ENCODE data around the gene VSIR. TPM values are rescaled to one million over a fixed set of nuclear protein-coding genes. Genes with fewer than 3 reads are reported as not detected.
A peak's percentile ranks its signal among the peaks of the same experiment; 100 is the strongest.

The VSIR gene
- total RNA-seq, 4 donors from 2014 or later: 37.8 to 118 (median 90.3) TPM

DNA sequence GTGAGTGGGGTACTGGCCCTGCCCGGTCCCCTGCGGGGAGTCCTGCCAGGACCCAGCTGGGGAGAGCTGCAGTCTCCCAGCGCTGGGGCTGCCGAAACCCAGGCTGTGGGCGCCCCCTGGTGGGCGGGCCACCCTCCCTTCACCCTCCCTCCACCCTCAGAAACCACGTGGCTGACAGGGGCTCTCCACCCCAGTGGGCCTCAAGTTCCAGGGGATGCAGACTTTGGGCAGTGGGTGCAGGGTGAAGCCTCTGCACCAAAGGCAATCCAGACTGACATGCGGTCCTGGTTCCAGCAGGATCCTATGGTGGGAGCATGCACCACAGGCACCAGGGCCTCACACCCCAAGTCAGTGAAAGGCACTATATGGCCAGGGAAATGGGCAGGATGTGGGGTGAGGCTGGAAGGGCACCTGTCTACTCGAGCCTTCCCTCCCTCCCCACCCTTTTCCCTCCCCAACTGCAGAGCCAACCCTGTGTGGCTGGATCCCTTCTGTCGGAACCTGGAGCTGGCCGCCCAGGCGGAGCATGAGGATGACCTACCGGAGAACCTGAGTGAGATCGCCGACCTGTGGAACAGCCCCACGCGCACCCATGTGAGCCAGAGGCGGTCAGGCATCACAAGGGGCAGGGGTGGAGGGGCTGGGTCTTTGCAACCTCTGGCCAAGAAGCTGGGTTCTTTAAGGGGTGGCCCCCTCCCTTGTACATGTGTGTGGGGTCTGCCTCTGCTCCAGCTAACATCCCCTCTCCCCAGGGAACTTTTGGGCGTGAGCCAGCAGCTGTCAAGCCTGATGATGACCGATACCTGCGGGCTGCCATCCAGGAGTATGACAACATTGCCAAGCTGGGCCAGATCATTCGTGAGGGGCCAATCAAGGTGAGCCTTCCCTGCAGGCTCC, 38.9 kb upstream of the VSIR start:
- no peak for DNase-seq (ENCODE audit: extremely low spot score)
- Histone ChIP-seq H3K4me1 (peaks cover 21 to 41% (median 31%) of the 10 kb centered on the region in 4 donors), H3K4me3 (no peak overlapping the region), H3K27ac (replicated peaks in 1 of 4) (no peak overlapping the region), H3K36me3 (peaks cover 17 to 32% (median 29%) of the 10 kb centered on the region in 4 donors), H3K27me3 (no peaks in the 10 kb centered on the region), H3K9me3 (no peaks in the 10 kb centered on the region)
- WGBS: 48% methylated on average over 10 of the region's 22 CpGs
- no peak for TF ChIP-seq POLR2A (IDR thresholded peaks at IDR 0.05; ENCODE audit: low read depth)
- TF ChIP-seq, protein P1, sequence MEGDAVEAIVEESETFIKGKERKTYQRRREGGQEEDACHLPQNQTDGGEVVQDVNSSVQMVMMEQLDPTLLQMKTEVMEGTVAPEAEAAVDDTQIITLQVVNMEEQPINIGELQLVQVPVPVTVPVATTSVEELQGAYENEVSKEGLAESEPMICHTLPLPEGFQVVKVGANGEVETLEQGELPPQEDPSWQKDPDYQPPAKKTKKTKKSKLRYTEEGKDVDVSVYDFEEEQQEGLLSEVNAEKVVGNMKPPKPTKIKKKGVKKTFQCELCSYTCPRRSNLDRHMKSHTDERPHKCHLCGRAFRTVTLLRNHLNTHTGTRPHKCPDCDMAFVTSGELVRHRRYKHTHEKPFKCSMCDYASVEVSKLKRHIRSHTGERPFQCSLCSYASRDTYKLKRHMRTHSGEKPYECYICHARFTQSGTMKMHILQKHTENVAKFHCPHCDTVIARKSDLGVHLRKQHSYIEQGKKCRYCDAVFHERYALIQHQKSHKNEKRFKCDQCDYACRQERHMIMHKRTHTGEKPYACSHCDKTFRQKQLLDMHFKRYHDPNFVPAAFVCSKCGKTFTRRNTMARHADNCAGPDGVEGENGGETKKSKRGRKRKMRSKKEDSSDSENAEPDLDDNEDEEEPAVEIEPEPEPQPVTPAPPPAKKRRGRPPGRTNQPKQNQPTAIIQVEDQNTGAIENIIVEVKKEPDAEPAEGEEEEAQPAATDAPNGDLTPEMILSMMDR (IDR thresholded peaks at IDR 0.05): peak; percentile 73 to 95 (median 85)
- intact Hi-C loops (cut with DNase I): loop anchor here (5.0 to 10.0 kb wide), 3 partner anchors 247 to 497 kb away; partner anchors contain the start of genes CDH23 and SLC29A3

DNA sequence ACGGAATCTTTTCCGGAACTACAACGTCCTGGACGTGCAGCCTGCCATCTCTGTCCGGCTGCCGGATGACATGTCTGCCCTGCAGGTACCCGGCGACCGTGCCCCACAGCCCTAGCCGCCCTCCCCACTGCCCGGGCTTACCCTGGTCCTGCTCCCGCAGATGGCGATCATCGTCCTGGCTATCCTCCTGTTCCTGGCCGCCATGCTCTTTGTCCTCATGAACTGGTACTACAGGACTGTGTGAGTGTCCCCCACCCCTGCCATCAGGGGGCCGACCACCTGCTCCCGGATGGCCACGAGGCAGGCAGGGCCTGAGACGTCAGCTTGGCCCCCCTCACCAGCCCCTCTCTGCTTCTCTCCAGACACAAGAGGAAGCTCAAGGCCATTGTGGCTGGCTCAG, 38.0 kb upstream of the VSIR start:
- H3K27me3 ChIP-seq: no peaks in the 10 kb centered on the region
- no peak overlapping the region for H3K27ac ChIP-seq (replicated peaks in 1 of 4)
- peaks cover 15 to 31% (median 23%) of the 10 kb centered on the region in 4 donors for H3K4me1 ChIP-seq
- H3K36me3 ChIP-seq: peaks cover 11 to 22% (median 20%) of the 10 kb centered on the region in 4 donors
- no peak for DNase-seq (ENCODE audit: extremely low spot score)
- intact Hi-C loops (cut with DNase I): loop anchor here (5.0 to 10.0 kb wide), 3 partner anchors 247 to 497 kb away; partner anchors contain the start of genes CDH23 and SLC29A3
- H3K9me3 ChIP-seq: no peaks in the 10 kb centered on the region
- 83% methylated on average over 17 of the region's 19 CpGs for WGBS
- H3K4me3 ChIP-seq: no peak overlapping the region
- TF ChIP-seq EP300 (IDR thresholded peaks at IDR 0.05) (no peak), POLR2A (IDR thresholded peaks at IDR 0.05; ENCODE audit: low read depth) (no peak), POLR2AphosphoS5 (IDR thresholded peaks at IDR 0.05) (no peak)
- TF ChIP-seq, protein P1 (IDR thresholded peaks at IDR 0.05): no peak

DNA sequence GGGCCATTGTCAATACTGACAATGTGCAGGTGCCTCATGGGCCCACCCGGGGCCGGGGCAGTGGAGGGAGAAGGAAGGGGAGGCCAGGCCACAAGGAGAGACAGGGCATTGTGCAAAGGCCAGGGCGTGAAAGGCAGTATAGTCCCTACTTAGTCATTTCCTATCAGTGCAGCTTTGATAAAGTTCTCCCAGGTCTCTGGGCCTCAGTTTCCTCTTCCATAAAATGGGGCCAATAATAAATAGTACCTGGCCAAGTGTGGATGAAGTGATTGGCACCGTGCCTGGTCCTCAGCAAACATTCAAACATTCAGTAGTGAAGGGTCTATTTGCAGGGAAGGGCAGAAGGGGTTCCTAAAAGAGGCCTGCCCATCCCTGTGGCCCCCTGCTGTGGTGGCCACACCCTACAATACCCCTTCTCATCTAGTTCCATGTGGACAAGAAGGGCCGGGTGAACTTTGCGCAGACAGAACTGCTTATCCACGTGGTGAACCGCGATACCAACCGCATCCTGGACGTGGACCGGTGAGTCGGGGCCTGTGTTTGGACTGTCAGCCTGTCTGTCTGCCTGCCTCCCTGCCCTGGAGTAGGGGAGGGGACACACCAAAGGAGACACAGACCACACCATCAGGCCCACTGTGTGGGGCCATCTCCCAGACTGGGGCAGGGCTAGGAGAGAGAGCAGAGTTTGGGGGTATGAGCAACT, 36.9 kb upstream of the VSIR start:
- no peaks in the 10 kb centered on the region for H3K27me3 ChIP-seq
- no peak overlapping the region for H3K4me3 ChIP-seq
- no peaks in the 10 kb centered on the region for H3K9me3 ChIP-seq
- no peak for DNase-seq (ENCODE audit: extremely low spot score)
- H3K4me1 ChIP-seq: peaks cover 15 to 35% (median 25%) of the 10 kb centered on the region in 4 donors
- H3K36me3 ChIP-seq: peaks cover 5 to 11% (median 8%) of the 10 kb centered on the region in 4 donors
- no peak for TF ChIP-seq POLR2A (IDR thresholded peaks at IDR 0.05; ENCODE audit: low read depth)
- TF ChIP-seq, protein P1 (IDR thresholded peaks at IDR 0.05): no peak
- TF ChIP-seq EP300 (IDR thresholded peaks at IDR 0.05): no peak
- TF ChIP-seq POLR2AphosphoS5 (IDR thresholded peaks at IDR 0.05): no peak
- 85% methylated on average over 13 of the region's 13 CpGs for WGBS
- no peak overlapping the region for H3K27ac ChIP-seq (replicated peaks in 1 of 4)
- intact Hi-C loops (cut with DNase I): loop anchor here (5.0 to 10.0 kb wide), 3 partner anchors 245 to 495 kb away; partner anchors contain the start of genes CDH23 and SLC29A3

DNA sequence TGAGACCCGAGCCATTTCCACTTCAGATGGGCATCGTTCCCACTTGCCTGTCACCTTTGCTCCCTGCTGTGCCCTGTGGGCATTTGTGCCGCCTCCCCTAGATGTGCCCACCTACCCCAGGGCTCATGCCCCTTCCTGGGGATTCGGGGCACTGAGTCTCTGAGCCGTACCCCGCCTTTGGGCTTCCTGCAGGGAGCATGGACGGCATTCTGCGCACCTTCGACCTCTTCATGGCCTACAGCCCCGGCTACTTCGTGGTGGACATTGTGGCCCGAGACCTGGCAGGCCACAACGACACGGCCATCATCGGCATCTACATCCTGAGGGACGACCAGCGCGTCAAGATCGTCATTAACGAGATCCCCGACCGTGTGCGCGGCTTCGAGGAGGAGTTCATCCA, 36.3 kb upstream of the VSIR start:
- intact Hi-C loops (cut with DNase I): loop anchor here (5.0 to 10.0 kb wide), 3 partner anchors 245 to 495 kb away; partner anchors contain the start of genes CDH23 and SLC29A3
- H3K4me3 ChIP-seq: no peak overlapping the region
- WGBS: 92% methylated on average over 25 of the region's 25 CpGs
- DNase-seq (ENCODE audit: extremely low spot score): no peak
- peaks cover 0 to 5% (median 3%) of the 10 kb centered on the region in 4 donors for H3K36me3 ChIP-seq
- TF ChIP-seq POLR2A (IDR thresholded peaks at IDR 0.05; ENCODE audit: low read depth) (no peak), EP300 (IDR thresholded peaks at IDR 0.05) (no peak), POLR2AphosphoS5 (IDR thresholded peaks at IDR 0.05) (no peak)
- TF ChIP-seq, protein P1 (IDR thresholded peaks at IDR 0.05): no peak
- H3K9me3 ChIP-seq: no peaks in the 10 kb centered on the region
- peaks cover 15 to 35% (median 25%) of the 10 kb centered on the region in 4 donors for H3K4me1 ChIP-seq
- no peaks in the 10 kb centered on the region for H3K27me3 ChIP-seq
- no peak overlapping the region for H3K27ac ChIP-seq (replicated peaks in 1 of 4)
